ENCODE results near the gene MATN3. TPM values are rescaled to one million over a fixed set of nuclear protein-coding genes. Genes with fewer than 3 reads are reported as not detected.

MATN3 gene
- total and polyA plus RNA-seq, 2 of the 8 experiments (the other 6 are each of a cell fraction or from before 2014, with no cell fraction given) = 3.0 to 9.9 TPM

GRCh38 chr2:19973466-19973865 lies 39.0 kb downstream of the MATN3 start:
- POLR2A ChIA-PET (ENCODE audit: partially characterized antibody) = interaction anchor here (1.3 kb wide), 1 partner anchor 8 kb away, joined by 3 read pairs; no protein-coding TSS in a partner anchor
- FAIRE-seq = no peak
- Histone ChIP-seq H3K9me3 (ENCODE audit: insufficient read depth in 2 of 2, low read depth in 1 of 2, low read length in 1 of 2) (no peaks in the 10 kb centered on the region), H3K36me3 (ENCODE audit: control insufficient read depth in 2 of 4, insufficient read depth in 4 of 4, low read length in 3 of 4) (peaks cover 3 to 30% (median 23%) of the 10 kb centered on the region in 4 experiments; a peak in 7 of 8 replicates), H2AFZ (ENCODE audit: low read length) (no peak overlapping the region), H2BK5ac (ENCODE audit: low read depth, low read length) (no peak overlapping the region), H2BK12ac (ENCODE audit: low read depth, low read length) (no peak overlapping the region), H4K5ac (ENCODE audit: insufficient read length, low read depth, low read length) (no peak overlapping the region), H2BK120ac (replicated peaks; ENCODE audit: low read depth, low read length) (no peak overlapping the region), H3K18ac (ENCODE audit: extremely low read depth, low read length) (no peak overlapping the region), H3K4me1 (replicated peaks in 1 of 4; ENCODE audit: control insufficient read depth in 3 of 4, insufficient read depth in 4 of 4, low read length in 3 of 4) (no peaks in the 10 kb centered on the region), H3K23ac (ENCODE audit: insufficient read length) (no peak overlapping the region), H4K20me1 (replicated peaks in 1 of 2; ENCODE audit: control insufficient read depth in 1 of 2, insufficient read depth in 2 of 2, low read length in 2 of 2) (no peaks in the 10 kb centered on the region), H4K8ac (ENCODE audit: extremely low read depth, insufficient read depth, low read length) (no peak overlapping the region), H3K9ac (replicated peaks in 1 of 4; ENCODE audit: extremely low read depth in 1 of 4, low read depth in 3 of 4, low read length in 3 of 4) (no peak overlapping the region), H3K56ac (replicated peaks; ENCODE audit: insufficient read length, low read depth, low read length) (no peak overlapping the region), H4K91ac (replicated peaks; ENCODE audit: insufficient read length, low read length) (no peak overlapping the region), H3K4me3 (ENCODE audit: extremely low read depth in 1 of 4, insufficient read depth in 2 of 4, low read depth in 3 of 4, low read length in 4 of 4) (no peak overlapping the region), H2BK15ac (ENCODE audit: low read length) (no peak overlapping the region), H3K14ac (ENCODE audit: insufficient read length) (no peak overlapping the region), H3K4me2 (ENCODE audit: insufficient read depth in 1 of 2, low read depth in 2 of 2, low read length in 2 of 2) (no peak overlapping the region), H3K4ac (replicated peaks; ENCODE audit: insufficient read length, low read depth, low read length) (no peak overlapping the region), H3K79me1 (ENCODE audit: low read depth, low read length) (no peaks in the 10 kb centered on the region), H2AK5ac (ENCODE audit: low read depth, low read length) (no peak overlapping the region), H3K27me3 (replicated peaks in 1 of 4; ENCODE audit: control insufficient read depth in 3 of 4, extremely low read depth in 1 of 4, insufficient read depth in 3 of 4, low read length in 3 of 4) (no peaks in the 10 kb centered on the region), H3K79me2 (ENCODE audit: control insufficient read depth in 1 of 2, insufficient read depth in 2 of 2, low read length in 2 of 2) (no peaks in the 10 kb centered on the region), H2BK20ac (ENCODE audit: low read length) (no peak overlapping the region), H3K23me2 (ENCODE audit: low read depth, low read length) (no peaks in the 10 kb centered on the region), H3K27ac (ENCODE audit: low read depth, low read length) (no peak overlapping the region)
- WGBS, 2 experiments (ENCODE audit: extremely low coverage in 1 of 2, insufficient coverage in 1 of 2, insufficient read length in 1 of 2, insufficient replicate concordance in 2 of 2, low coverage in 1 of 2, low lambda C conversion rate in 2 of 2, missing lambda C conversion rate in 1 of 2) = 92% methylated on average over 8 of the region's 8 CpGs; no CpG with 5 or more reads in 1 of the 2 experiments
- CTCF ChIA-PET (ENCODE audit: partially characterized antibody) = no interaction called here
- no peak for TF ChIP-seq HDAC2 (IDR thresholded peaks at IDR 0.05; ENCODE audit: borderline replicate concordance in 1 of 2, low read depth in 2 of 2, low read length in 2 of 2)
- TF ChIP-seq SP2 (IDR thresholded peaks at IDR 0.05; ENCODE audit: low read length) = no peak
- no peak for TF ChIP-seq USF2 (IDR thresholded peaks at IDR 0.05; ENCODE audit: low read length)
- no peak for TF ChIP-seq CHD2 (IDR thresholded peaks at IDR 0.05; ENCODE audit: low read length)
- no peak for TF ChIP-seq GABPA (IDR thresholded peaks at IDR 0.05; ENCODE audit: borderline replicate concordance, insufficient read depth, low read length)
- no peak for TF ChIP-seq KDM5A (IDR thresholded peaks at IDR 0.05; ENCODE audit: low read length)
- TF ChIP-seq TAF7 (optimal IDR thresholded peaks at IDR 0.05; ENCODE audit: borderline replicate concordance, low read depth, low read length) = no peak
- DNase-seq (ENCODE audit: low read depth in 1 of 2, low spot score in 2 of 2) = no peak

Data from H1 (cell line).